Vagina (tissue), 2 donors: ENCODE results near the gene MMRN1. TPM values are rescaled to one million over a fixed set of nuclear protein-coding genes. Genes with fewer than 3 reads are reported as not detected.

Experiments used
- DNase-seq, 2 donors: peaks; one replicate each; pipeline ENCODE4 v3.0.0-alpha.2; 2017; ENCODE audit errors: extremely low spot score in 2 of 2
- H3K27ac ChIP-seq: fragments of 200-600 bp; sonication (generic); one replicate; pipeline ENCODE4 v1.5.1; 2019
- H3K27me3 ChIP-seq: fragments of 200-600 bp; sonication (generic); one replicate; pipeline ENCODE4 v1.5.1; 2019
- H3K36me3 ChIP-seq, 2 donors: fragments of 200-600 bp; sonication (generic); one replicate each; pipeline ENCODE4 v1.5.1; 2017 to 2019
- H3K4me1 ChIP-seq: fragments of 200-600 bp; sonication (generic); one replicate; pipeline ENCODE4 v1.5.1; 2019
- H3K4me3 ChIP-seq, 2 donors: fragments of 200-600 bp; sonication (generic); 1 replicate in 1 of 2; 2 replicates in 1 of 2; pipeline ENCODE4 v1.5.1; 2016 to 2019
- H3K9me3 ChIP-seq: fragments of 200-600 bp; sonication (generic); one replicate; pipeline ENCODE4 v1.5.1; 2019
- POLR2A ChIP-seq, 2 donors: fragments of 450-650 bp; IDR thresholded peaks; one replicate each; pipeline ENCODE4 v1.6.1; 2017; ENCODE audit warnings: antibody characterized with exemption in 2 of 2, mild to moderate bottlenecking in 2 of 2, moderate library complexity in 2 of 2
- POLR2AphosphoS5 ChIP-seq, 2 donors: sonication (generic); formaldehyde crosslinking; IDR thresholded peaks; one replicate each; pipeline ENCODE4 v1.9.0; 2017; ENCODE audit warnings: antibody characterized with exemption in 2 of 2, mild to moderate bottlenecking in 2 of 2, low read depth in 1 of 2; ENCODE audit not compliant: insufficient read depth in 1 of 2
- intact Hi-C: fragments of 100-400 bp; cut with DNase I; formaldehyde crosslinking; loops from one replicate; pipeline ENCODE4 v1.15.1; 2023
- total RNA-seq: library from RNA; depleted of rRNA; stranded (reverse); fragments of >200 nt; gene quantifications from one replicate; pipeline ENCODE4 v1.2.3, GENCODE V29; 2016
- TF ChIP-seq, protein P1 (sequence below), 3 experiments: fragments of 450-650 bp in 2 of 3; fragments of 200-600 bp in 1 of 3; sonication (generic) in 1 of 3; IDR thresholded peaks; one replicate each; pipeline ENCODE4 v1.5.1; 2017 to 2019; ENCODE audit warnings: antibody characterized with exemption in 3 of 3, mild to moderate bottlenecking in 2 of 3, moderate library complexity in 2 of 3

Gene MMRN1
- total RNA-seq, 1 donor from 2014 or later: 96.3 TPM

- H3K27me3 ChIP-seq: no peaks in the 10 kb centered on the region
- H3K4me3 ChIP-seq: no peak overlapping the region
- intact Hi-C loops: no loop called here
- H3K9me3 ChIP-seq: no peaks in the 10 kb centered on the region
- H3K4me1 ChIP-seq: no peaks in the 10 kb centered on the region
- H3K36me3 ChIP-seq: no peaks in the 10 kb centered on the region
- TF ChIP-seq POLR2AphosphoS5 (IDR thresholded peaks at IDR 0.05; ENCODE audit: insufficient read depth in 1 of 2, low read depth in 1 of 2): no peak
- no peak for DNase-seq
- H3K27ac ChIP-seq: no peak overlapping the region
Observed at GRCh38 chr4:89994176-89994873, 99.7 kb downstream of the MMRN1 start.

GRCh38 chr4:89995006-89995405, 100.4 kb downstream of the MMRN1 start:
- H3K4me3 ChIP-seq: no peak overlapping the region
- no peak for TF ChIP-seq POLR2A (IDR thresholded peaks at IDR 0.05)
- no peak for TF ChIP-seq POLR2AphosphoS5 (IDR thresholded peaks at IDR 0.05; ENCODE audit: insufficient read depth in 1 of 2, low read depth in 1 of 2)
- TF ChIP-seq, protein P1, sequence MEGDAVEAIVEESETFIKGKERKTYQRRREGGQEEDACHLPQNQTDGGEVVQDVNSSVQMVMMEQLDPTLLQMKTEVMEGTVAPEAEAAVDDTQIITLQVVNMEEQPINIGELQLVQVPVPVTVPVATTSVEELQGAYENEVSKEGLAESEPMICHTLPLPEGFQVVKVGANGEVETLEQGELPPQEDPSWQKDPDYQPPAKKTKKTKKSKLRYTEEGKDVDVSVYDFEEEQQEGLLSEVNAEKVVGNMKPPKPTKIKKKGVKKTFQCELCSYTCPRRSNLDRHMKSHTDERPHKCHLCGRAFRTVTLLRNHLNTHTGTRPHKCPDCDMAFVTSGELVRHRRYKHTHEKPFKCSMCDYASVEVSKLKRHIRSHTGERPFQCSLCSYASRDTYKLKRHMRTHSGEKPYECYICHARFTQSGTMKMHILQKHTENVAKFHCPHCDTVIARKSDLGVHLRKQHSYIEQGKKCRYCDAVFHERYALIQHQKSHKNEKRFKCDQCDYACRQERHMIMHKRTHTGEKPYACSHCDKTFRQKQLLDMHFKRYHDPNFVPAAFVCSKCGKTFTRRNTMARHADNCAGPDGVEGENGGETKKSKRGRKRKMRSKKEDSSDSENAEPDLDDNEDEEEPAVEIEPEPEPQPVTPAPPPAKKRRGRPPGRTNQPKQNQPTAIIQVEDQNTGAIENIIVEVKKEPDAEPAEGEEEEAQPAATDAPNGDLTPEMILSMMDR (IDR thresholded peaks at IDR 0.05): no peak
- DNase-seq: no peak
- intact Hi-C loops: no loop called here
- no peak overlapping the region for H3K27ac ChIP-seq
- H3K4me1 ChIP-seq: no peaks in the 10 kb centered on the region
- H3K36me3 ChIP-seq: no peaks in the 10 kb centered on the region
- H3K27me3 ChIP-seq: no peaks in the 10 kb centered on the region
- no peaks in the 10 kb centered on the region for H3K9me3 ChIP-seq

- Histone ChIP-seq H3K4me3 (no peak overlapping the region), H3K4me1 (no peaks in the 10 kb centered on the region), H3K27me3 (no peaks in the 10 kb centered on the region), H3K36me3 (no peaks in the 10 kb centered on the region), H3K27ac (no peak overlapping the region), H3K9me3 (no peaks in the 10 kb centered on the region)
- intact Hi-C loops: no loop called here
- TF ChIP-seq POLR2AphosphoS5 (IDR thresholded peaks at IDR 0.05; ENCODE audit: insufficient read depth in 1 of 2, low read depth in 1 of 2) (no peak), POLR2A (IDR thresholded peaks at IDR 0.05) (no peak)
- TF ChIP-seq, protein P1 (IDR thresholded peaks at IDR 0.05): no peak
- no peak for DNase-seq
Observed at GRCh38 chr4:89995814-89996213, 101.2 kb downstream of the MMRN1 start.

DNA sequence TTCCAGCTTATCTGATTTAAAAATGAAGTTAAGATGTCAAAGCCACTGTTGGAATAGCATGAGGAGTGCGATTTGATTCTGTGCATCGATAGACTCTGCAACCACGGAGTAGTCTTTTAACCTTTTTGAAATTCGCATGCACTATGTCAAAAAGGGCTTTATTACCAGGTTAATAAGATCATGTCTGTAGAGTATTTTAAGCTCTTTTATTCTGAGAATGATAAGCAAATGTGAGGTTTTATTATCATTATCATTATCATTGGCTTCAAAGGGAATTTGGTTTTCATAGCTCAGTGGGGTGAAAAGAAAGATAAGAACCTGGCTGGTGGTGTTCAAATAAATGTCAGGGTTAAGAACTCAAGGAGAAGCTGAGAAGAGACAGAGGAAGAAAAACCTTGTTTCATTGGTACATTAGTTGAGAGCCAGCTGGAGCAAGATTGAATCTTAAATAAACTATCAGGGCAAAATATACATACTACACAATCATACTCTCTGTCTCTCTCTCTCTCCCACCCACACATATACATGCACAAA, 102.6 kb downstream of the MMRN1 start:
- Histone ChIP-seq H3K9me3 (no peaks in the 10 kb centered on the region), H3K27me3 (no peaks in the 10 kb centered on the region), H3K36me3 (no peaks in the 10 kb centered on the region), H3K4me3 (no peak overlapping the region), H3K27ac (no peak overlapping the region), H3K4me1 (no peaks in the 10 kb centered on the region)
- no peak for DNase-seq
- TF ChIP-seq, protein P1 (IDR thresholded peaks at IDR 0.05): no peak
- TF ChIP-seq POLR2A (IDR thresholded peaks at IDR 0.05) (no peak), POLR2AphosphoS5 (IDR thresholded peaks at IDR 0.05; ENCODE audit: insufficient read depth in 1 of 2, low read depth in 1 of 2) (no peak)
- intact Hi-C loops: no loop called here

DNA sequence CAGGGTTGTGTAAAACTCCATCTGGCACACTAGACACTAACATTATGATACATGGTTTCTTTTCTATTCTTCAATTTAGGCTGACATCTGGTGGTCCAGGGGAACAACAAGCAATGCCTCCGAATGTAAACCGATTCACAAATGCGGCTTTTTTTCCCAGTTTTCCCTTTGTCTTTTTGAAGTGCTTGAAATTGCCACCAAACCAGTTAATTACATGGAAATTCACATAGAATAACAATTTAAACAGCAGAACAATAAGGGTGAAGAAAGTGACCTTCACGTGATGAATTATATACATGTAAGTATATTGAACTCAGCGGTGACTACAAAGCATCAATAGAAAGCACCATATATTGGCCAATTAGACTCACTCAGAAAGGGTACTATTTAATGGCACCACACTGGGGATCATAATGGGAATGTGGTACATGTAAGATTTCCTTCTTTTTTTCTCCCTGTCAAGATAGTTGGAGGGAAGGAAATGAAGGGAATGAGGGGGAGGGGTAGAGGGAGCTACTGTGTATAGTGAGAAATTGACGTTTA, 103.9 kb downstream of the MMRN1 start:
- no peak for DNase-seq
- intact Hi-C loops: no loop called here
- Histone ChIP-seq H3K27me3 (no peaks in the 10 kb centered on the region), H3K36me3 (no peaks in the 10 kb centered on the region), H3K4me3 (no peak overlapping the region), H3K9me3 (no peaks in the 10 kb centered on the region), H3K4me1 (no peaks in the 10 kb centered on the region), H3K27ac (no peak overlapping the region)
- TF ChIP-seq, protein P1 (IDR thresholded peaks at IDR 0.05): no peak
- TF ChIP-seq POLR2A (IDR thresholded peaks at IDR 0.05) (no peak), POLR2AphosphoS5 (IDR thresholded peaks at IDR 0.05; ENCODE audit: insufficient read depth in 1 of 2, low read depth in 1 of 2) (no peak)
